Activated CD4-positive, alpha-beta T cell treated with anti-CD3 and anti-CD28 coated beads for 1 hour (primary cell): ENCODE results near the gene COBL.

Source experiments
- DNase-seq: peaks from one replicate; pipeline ENCODE4 v3.0.0-alpha.2; 2020

COBL gene

GRCh38 chr7:51249187-51249945, 67.2 kb downstream of the COBL start:
- no peak for DNase-seq

DNA sequence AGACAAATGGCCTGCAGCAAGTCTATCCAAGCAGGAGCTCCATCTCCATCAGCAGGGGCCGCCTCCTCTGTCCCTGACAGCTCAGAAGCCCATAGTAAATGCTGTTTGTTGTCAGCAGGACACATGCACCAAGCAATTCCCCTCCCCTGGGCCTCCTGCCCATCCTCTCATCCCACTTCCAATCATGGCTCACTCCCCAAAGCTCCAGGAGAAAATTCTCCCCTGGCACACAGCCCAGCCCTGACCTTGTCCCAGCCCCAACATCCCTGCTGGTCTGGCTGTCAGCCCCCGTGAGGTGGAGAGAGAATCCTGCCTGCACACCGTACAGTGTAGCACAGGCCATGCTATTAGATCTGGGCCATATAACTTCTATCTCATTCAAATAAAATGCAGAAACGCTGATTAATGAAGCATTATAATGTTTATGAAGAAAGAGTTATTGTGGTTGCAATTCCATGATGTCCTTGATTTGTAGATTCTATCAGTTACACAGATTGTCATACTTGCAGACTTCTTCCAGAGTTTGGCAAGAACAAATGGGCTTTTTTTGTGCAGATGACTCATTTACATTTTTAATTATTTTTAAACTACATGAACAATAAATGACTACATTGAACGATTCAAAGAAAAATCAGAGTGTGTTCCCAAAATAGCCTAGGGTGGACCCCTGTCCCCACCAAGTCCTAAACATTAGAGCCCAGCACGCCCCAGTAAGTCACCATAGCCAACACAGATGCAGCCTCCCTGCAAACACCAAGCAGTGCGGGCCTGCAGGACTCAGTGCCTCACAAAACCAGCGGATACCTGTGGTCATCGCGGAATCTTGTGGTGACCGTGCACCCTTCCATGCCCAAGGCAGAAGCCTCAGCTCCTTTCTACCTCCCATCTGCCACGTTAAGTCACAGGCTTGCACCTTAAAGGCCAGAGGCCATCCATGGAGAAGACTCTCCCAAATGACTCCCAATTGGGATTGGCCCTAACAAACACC, 70.1 kb downstream of the COBL start:
- DNase-seq, result no peak

GRCh38 chr7:51244885-51245284, 71.7 kb downstream of the COBL start:
- DNase-seq, result no peak

DNA sequence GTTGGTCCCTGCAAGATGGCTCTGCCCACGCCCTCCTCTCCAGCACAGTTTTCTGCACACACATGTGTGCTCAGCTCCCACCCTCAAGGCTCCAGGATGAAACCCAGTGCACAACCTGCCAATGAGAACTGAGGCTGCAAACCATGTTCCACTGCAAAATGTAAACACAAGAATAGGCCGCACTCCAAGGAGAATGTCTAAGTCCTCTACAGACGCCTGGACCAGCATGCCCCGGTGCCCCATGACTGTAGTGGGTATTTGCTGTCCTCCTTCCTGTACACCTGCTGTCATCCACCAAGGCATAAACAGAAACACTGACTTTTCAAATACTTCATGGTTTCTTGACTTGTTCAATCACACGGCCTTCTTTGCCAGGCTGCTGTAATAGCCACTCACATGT, 72.6 kb downstream of the COBL start:
- DNase-seq, result no peak

- DNase-seq, result no peak
Measured at GRCh38 chr7:51243631-51244030, 73.0 kb downstream of the COBL start.

GRCh38 chr7:51242881-51243518, 73.6 kb downstream of the COBL start:
- no peak for DNase-seq

GRCh38 chr7:51242007-51242691, 74.5 kb downstream of the COBL start:
- no peak for DNase-seq

- no peak for DNase-seq
Measured at GRCh38 chr7:51240868-51241267, 75.7 kb downstream of the COBL start.

DNA sequence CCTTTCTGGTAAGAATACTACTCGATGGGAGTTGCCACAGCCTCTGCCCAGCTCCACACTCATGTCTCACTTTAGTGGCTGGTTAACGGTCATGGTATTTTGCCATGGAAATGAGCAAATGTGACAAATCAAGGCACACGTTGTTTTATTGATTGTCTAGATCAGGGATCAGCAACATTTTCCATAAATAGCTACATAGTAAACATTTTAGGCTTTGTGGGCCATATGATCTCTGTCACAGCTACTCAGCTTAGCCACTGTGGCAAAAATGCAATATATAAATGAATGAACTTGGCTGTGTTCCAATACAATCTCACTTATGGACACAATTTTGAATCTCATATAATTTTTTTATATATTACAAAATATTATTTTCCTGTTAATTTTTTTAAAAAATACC, 76.9 kb downstream of the COBL start:
- DNase-seq, result no peak

- DNase-seq, result no peak
Measured at GRCh38 chr7:51238981-51239495, 77.6 kb downstream of the COBL start.

- DNase-seq, result no peak
Measured at GRCh38 chr7:51237446-51238133, 79.0 kb downstream of the COBL start.

- DNase-seq, result no peak
Measured at GRCh38 chr7:51236470-51237132, 80.0 kb downstream of the COBL start.

DNA sequence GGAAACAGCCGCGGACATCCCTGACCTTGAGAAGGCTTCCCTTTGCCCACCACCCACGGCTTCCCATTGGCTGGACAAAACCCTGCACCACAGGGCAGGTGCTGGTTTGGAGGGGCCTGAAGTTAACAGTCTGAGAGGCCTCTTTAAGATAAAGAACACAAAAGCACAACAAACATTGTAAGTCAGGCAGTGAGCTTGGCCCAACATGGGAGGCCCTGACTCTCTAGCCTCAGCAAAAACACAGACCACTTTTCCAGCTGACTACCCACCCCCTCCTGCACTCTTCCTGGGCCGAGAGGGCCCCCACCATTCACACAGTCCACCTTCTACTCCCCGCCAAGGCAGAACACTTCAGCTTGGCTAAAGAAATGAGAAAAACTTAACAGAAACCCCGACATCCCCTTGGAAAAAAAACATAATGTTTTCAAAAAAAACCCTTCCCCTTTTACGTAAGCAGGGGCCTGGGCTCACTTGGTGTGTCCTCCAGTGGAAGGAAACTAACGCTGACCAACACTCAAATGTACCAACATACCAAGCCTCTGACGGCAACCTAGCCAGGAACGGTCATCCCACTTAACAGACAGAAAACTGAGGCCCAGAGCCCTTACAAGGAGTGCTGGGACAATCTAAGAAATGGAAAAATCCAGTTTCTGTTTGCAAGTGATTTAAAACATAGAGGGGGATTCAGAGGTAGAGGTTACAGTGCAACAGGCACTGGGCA, 80.9 kb downstream of the COBL start:
- DNase-seq, result no peak

GRCh38 chr7:51234609-51235308, 81.8 kb downstream of the COBL start:
- DNase-seq, result no peak

GRCh38 chr7:51234139-51234538, 82.5 kb downstream of the COBL start:
- no peak for DNase-seq

DNA sequence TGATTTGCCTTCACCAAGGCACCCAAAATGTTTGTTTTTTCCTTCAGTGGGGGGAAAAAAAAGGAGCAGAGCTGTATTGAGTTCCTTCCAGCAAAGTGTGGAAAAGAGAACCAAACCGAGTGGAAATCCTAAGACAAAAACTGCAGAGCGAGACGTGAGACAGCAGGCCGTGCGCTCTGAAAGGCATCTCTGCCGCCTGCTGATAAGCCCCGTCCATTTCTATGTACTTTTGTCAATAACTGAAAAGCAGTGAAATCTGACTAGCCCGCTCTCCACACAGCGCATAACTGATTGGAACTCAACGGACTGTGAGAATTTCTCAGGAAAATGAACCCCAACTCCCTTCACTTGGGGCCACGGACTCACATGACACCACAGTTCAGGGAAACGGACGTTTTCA, 83.2 kb downstream of the COBL start:
- DNase-seq, result no peak

DNA sequence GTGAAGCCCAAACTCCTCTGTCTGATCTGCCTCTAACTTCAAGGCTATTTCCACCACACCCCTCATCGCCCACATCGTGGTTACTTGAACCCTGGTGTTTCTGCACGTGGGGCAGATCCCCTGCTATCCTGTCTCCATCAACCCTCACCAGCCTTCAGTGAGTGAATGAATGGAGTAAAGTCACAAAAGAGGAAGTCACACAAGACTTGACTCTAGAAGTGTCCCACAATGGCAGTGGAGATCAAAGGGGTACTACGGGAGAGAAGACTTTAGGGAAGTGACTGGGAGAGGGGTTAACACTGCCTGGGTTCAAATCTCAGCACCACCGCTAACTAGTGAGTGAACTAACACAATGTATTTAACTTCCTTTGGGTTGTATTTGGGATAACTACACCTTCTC, 85.9 kb downstream of the COBL start:
- no peak for DNase-seq

- DNase-seq, result no peak
Measured at GRCh38 chr7:51230324-51230625, 86.3 kb downstream of the COBL start.

DNA sequence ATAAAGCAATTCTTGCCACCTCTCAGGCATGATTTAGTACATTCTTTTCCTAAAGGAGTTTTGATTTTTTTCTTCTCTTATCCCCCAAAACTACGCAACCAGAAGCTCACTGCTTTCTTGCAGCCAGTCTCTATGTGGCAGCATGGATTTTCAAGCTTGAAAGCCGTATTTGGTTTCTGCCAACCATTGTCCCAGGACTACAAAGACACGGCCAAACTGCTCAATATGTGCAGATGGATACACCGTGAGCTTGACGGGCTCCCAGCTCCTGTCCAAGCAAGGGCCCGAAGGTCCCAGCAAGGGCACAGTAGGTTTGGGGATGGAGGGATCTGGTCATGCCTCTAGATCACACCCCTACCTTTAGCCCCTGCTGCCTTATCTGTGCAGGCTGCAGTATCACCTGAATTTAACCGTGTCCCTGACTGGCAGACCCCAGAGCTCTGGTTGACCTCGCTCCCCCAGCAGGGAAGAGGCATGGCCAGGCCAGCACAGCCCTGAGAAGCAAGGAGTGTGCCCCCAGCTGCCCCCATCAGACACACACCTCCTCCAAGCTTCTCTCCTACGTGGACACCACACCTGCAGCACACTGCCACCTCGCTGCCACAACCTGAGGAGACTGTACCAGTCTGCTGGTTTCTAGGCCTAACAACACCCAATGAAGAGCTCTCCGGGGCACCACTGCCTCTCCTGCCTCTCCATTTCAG, 86.8 kb downstream of the COBL start:
- DNase-seq, result no peak

GRCh38 chr7:51229106-51229537, 87.5 kb downstream of the COBL start:
- DNase-seq, result no peak
